Neural cell (in vitro differentiated cells): Measurements from ENCODE around the gene DACH1.

Experiments used
- CTCF ChIP-seq: fragments of 450-650 bp; IDR thresholded peaks from 2 replicates; pipeline ENCODE4 v1.5.1; 2014; ENCODE audit warnings: antibody characterized with exemption, mild to moderate bottlenecking, moderate library complexity; ENCODE audit not compliant: poor library complexity, severe bottlenecking
- EP300 ChIP-seq: fragments of 450-650 bp; conservative IDR thresholded peaks from 2 replicates; pipeline ENCODE4 v1.6.1; 2014; ENCODE audit warnings: antibody characterized with exemption, mild to moderate bottlenecking, moderate library complexity; ENCODE audit not compliant: poor library complexity, severe bottlenecking
- EZH2 ChIP-seq: fragments of 200-600, 300-800 bp; shearing (Covaris generic), sonication (generic); IDR thresholded peaks from 2 replicates; pipeline ENCODE4 v1.6.1; 2014; ENCODE audit warnings: antibody characterized with exemption, low read length, borderline replicate concordance, mild to moderate bottlenecking; ENCODE audit not compliant: insufficient read depth, poor library complexity, severe bottlenecking
- TAF1 ChIP-seq: IDR thresholded peaks from 2 replicates; pipeline ENCODE4 v1.6.1; 2012; ENCODE audit warnings: low read depth

- TF ChIP-seq TAF1 = no peak
- TF ChIP-seq EP300 = no peak
- no peak for TF ChIP-seq EZH2
- TF ChIP-seq CTCF = no peak
These were observed 79.6 kb downstream of the DACH1 start for GRCh38 chr13:71787414-71787813.
